AG10803 (cell line): ENCODE measurements around the gene FHIT.

Experiments
- DNase-seq: peaks from one replicate; pipeline ENCODE4 v3.0.0; 2010; ENCODE audit warnings: low read depth
- H3K4me3 ChIP-seq: 2 replicates; pipeline ENCODE4 v1.5.1; 2011; ENCODE audit warnings: mild to moderate bottlenecking, low read length, control low read depth
- TF ChIP-seq, protein P1 (sequence below): conservative IDR thresholded peaks from 2 replicates; pipeline ENCODE4 v1.5.1; 2011; ENCODE audit warnings: mild to moderate bottlenecking, low read length, control low read depth, inconsistent platforms

FHIT gene

DNA sequence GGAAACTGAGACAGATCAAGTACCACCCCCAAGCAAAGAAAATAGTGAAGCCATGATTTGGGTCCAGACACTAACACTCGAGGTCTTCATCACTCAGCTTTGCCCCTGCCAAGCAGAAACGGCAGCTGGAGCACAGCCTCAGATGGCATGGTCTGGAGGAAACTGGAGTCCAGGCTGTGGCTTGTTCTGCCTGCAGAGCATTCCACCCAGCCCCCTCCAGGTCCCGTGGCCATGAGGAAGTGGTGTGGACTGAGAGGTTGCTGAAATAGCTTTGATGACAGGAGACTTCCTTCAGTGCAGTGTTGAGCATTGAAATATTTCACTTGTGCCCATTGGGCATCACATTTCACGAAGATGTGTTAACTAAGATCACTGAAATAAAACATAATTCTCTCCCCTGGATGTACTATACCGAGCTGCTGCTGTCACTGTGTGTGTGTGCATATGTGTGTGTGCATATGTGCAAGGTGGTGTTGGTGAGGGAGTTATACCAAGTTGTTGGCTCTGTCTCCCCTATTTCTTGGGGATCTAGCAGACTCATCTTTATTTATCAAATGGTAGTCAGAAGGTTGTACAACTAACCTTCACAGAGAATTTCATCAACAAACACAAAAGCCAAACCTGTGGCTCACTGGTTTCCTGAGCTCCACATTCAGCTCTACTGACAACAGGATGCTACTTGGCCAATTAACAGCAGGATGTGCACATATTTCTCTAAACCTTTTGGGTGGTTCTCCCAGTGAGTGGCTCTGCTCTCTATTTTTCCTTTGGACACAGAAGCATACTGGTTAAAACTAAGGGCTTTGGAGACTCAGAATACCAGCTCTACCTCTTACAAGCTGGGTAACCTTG, 1541.3 kb downstream of the FHIT start:
- peak; percentile 15 for DNase-seq
- H3K4me3 ChIP-seq = no peak overlapping the region
- TF ChIP-seq, protein P1, sequence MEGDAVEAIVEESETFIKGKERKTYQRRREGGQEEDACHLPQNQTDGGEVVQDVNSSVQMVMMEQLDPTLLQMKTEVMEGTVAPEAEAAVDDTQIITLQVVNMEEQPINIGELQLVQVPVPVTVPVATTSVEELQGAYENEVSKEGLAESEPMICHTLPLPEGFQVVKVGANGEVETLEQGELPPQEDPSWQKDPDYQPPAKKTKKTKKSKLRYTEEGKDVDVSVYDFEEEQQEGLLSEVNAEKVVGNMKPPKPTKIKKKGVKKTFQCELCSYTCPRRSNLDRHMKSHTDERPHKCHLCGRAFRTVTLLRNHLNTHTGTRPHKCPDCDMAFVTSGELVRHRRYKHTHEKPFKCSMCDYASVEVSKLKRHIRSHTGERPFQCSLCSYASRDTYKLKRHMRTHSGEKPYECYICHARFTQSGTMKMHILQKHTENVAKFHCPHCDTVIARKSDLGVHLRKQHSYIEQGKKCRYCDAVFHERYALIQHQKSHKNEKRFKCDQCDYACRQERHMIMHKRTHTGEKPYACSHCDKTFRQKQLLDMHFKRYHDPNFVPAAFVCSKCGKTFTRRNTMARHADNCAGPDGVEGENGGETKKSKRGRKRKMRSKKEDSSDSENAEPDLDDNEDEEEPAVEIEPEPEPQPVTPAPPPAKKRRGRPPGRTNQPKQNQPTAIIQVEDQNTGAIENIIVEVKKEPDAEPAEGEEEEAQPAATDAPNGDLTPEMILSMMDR = no peak

DNA sequence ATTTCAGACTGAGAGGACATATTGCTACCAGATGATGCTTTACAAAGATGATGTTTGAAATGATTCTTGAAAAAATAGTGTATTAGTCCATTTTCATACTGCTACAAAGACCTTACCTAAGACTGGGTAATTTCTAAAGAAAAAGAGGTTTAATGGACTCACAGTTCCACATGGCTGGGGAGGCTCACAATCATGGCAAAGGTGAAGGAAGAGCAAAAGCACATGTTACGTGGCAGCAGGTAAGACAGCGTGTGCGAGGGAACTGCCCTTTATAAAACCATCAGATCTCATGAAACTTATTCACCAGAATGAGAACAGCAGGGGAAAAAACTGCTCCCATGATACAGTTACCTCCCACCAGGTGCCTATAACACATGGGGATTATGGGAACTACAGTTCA, 1543.0 kb downstream of the FHIT start:
- no peak overlapping the region for H3K4me3 ChIP-seq
- TF ChIP-seq, protein P1 = no peak
- no peak for DNase-seq

DNA sequence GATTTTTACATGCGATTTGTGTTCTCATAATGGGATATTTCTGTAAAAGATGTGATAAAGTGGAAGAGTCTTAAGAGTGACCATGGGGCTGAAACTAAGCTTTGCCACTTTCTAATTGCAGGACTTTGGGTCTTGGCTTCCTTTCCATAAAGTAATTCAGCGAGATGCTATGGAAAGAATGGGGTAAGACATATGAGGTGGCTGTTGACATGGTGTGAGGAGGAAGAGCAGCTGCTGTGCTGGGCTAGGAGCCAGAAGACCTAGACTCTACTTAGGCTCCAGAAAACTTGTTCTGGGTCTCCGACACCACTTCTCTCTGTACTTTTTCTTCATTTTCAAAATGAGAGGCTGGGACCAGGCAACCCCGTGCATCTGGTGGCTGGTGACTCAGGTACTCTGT, 1547.0 kb downstream of the FHIT start:
- TF ChIP-seq, protein P1 = no peak
- no peak for DNase-seq
- no peak overlapping the region for H3K4me3 ChIP-seq

DNA sequence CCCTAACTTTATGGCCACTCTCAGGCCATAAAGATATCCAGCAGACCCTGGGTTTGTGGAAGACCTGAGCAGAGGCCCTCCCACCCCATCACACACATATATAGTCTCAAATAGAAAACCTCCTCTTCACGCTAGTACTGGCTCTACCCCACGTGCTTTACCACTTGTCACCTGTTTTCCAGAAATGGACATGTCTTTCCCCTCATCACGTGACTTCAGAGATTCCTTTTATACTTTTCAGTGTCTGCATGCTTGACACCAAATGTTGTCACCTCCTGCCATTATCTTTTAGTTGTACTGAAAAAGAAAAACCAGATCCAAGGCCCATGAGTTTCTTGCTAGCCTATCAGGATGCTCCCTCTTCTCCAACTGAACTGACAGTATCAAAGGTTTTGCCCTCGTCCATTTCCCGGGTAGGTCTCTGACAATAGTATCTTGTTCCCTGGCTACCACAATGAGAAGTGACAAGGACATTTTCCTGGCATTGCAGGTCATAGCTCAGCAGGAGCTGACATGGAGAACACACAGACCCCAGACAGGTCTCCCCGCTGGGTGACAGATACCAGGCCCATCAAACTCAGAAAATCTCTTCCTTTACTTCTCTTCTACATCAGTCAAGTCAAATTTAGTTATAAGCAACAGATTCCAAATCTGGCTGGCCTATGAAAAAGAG, 1551.5 kb downstream of the FHIT start:
- no peak overlapping the region for H3K4me3 ChIP-seq
- no peak for DNase-seq
- TF ChIP-seq, protein P1 = no peak
